ENCODE results near the gene SIPA1L2. TPM values are rescaled to one million over a fixed set of nuclear protein-coding genes. Genes with fewer than 3 reads are reported as not detected.

SIPA1L2 gene
- polyA plus RNA-seq, 5 donors: 22.7 to 27.5 (median 25.0) TPM

GRCh38 chr1:232593717-232594502 is 36.0 kb downstream of the SIPA1L2 start:
- no peak for DNase-seq

GRCh38 chr1:232591344-232591743 is 38.6 kb downstream of the SIPA1L2 start:
- no peak for DNase-seq

- DNase-seq: no peak
These were observed 39.2 kb downstream of the SIPA1L2 start for GRCh38 chr1:232590744-232591082.

- no peak for DNase-seq
These were observed 39.9 kb downstream of the SIPA1L2 start for GRCh38 chr1:232589812-232590743.

- DNase-seq: no peak
These were observed 40.7 kb downstream of the SIPA1L2 start for GRCh38 chr1:232589111-232589811.

DNA sequence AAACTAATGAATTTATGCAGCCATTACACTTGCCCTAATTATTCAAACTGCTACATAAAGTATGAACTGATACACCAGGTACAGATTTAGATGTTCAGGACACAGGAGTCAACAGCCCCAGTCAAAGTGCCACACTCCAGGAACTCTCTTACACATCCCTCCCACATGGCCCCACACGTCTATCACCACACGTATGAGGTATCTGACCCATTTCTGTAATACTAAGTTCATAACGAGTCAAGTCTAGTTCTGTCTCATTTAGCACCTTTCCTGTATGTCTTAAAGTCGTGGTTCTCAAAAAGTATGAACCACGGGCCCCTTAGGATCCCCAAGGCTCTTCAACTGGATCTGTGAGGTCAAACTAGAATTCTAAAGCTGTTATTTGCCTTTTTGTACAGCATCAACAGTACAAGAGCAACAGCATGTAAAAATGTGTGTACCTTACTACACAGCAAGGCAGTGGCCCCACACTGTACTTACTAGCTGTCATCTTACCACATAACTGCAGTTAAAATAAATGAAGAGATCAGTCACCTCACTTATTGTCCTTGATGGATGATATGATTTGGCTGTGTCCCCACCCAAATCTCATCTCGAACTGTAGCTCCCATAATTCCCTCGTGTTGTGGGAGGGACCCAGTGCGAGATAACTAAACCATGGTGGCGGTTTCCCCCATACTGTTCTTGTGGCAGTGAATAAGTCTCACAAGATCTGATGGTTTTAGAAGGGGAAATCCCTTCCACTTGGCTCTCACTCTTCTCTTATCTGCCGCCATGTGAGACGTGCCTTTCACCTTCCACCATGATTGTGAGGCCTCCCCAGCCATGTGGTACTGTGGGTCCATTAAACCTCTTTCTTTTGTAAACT is 42.6 kb downstream of the SIPA1L2 start:
- no peak for DNase-seq

GRCh38 chr1:232586679-232587078 is 43.3 kb downstream of the SIPA1L2 start:
- no peak for DNase-seq

DNA sequence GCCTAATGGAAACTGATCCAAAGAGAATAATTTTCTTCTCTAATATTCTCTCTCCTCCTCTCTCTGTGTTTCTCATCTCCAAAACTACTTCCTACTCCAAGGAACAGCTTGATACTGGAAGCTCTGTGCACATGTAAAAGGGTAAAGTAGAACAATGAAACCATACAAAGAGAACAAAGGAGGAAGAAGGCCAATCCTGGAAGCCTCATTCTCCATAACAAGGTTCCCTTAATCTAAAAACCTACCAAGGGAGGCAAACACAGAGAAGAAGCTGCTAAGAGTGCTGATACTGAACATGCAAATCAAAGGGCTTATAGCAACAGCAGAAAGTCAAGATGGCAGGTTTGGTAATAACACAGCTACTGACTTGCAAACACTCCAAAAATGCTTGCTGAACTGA is 44.4 kb downstream of the SIPA1L2 start:
- no peak for DNase-seq

DNA sequence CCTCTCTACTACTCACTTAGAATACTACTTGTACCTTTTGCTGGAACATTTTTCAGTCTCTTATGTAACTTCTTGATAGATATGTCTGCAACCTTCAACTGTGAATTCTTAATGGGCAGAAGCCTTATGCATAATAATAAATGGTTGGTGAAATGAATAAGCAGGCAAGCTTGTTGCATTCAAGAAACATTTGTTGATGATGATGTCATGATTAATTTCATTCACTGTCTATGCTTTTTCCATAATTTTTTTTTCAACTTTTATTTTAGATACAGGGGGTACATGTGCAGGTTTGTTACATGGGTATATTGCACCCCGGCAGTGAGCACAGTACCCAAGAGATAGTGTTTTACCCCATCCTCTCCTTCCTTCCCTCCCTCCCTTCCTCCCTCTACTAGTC is 48.0 kb downstream of the SIPA1L2 start:
- no peak for DNase-seq

Other genes starting within 250 kb of the SIPA1L2 start
- 1 to 10 TPM; 4.6 to 7.7 (median 6.3) TPM for gene MAP10, start 175.3 kb upstream of the SIPA1L2 start, polyA plus RNA-seq (ENCODE audit: insufficient read depth in 1 of 5, insufficient read length in 5 of 5, low replicate concordance in 1 of 5)

All from right lung (tissue), 5 donors.